ENCODE results near the gene SLC25A21. TPM values are rescaled to one million over a fixed set of nuclear protein-coding genes. Genes with fewer than 3 reads are reported as not detected.

The SLC25A21 gene
- total RNA-seq, 2 donors from 2014 or later: 1.2 TPM; not detected in 1

DNA sequence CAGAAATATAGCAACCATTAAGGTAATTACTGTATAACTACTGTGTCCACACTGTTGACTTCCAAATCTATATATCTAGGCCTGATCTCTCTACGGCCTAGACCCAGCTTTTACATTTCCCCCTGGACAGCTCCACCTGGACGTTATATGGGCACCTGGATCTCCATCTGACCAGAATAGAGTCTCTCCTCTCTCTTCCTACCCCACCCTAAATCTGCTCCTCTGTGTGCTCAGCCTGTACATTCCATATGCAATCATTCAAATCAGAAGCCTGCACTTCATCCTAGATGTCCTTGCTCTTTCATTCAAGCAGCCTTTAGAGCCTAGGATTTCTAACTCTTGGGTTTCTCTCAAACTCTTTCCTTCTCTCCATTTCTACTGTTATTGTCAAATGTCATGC, 255.7 kb downstream of the SLC25A21 start:
- H3K9me3 ChIP-seq: no peaks in the 10 kb centered on the region
- no peaks in the 10 kb centered on the region for H3K36me3 ChIP-seq
- H3K4me3 ChIP-seq: no peak overlapping the region
- no peak overlapping the region for H3K27ac ChIP-seq
- H3K4me1 ChIP-seq (ENCODE audit: control insufficient read depth in 1 of 2, low read depth in 2 of 2): no peaks in the 10 kb centered on the region
- no peak for DNase-seq (ENCODE audit: low spot score)
- TF ChIP-seq, protein P1, sequence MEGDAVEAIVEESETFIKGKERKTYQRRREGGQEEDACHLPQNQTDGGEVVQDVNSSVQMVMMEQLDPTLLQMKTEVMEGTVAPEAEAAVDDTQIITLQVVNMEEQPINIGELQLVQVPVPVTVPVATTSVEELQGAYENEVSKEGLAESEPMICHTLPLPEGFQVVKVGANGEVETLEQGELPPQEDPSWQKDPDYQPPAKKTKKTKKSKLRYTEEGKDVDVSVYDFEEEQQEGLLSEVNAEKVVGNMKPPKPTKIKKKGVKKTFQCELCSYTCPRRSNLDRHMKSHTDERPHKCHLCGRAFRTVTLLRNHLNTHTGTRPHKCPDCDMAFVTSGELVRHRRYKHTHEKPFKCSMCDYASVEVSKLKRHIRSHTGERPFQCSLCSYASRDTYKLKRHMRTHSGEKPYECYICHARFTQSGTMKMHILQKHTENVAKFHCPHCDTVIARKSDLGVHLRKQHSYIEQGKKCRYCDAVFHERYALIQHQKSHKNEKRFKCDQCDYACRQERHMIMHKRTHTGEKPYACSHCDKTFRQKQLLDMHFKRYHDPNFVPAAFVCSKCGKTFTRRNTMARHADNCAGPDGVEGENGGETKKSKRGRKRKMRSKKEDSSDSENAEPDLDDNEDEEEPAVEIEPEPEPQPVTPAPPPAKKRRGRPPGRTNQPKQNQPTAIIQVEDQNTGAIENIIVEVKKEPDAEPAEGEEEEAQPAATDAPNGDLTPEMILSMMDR (IDR thresholded peaks at IDR 0.05): no peak
- ATAC-seq (ENCODE audit: insufficient number of reproducible peaks, low FRiP score, low read depth): no peak
- H3K27me3 ChIP-seq (replicated peaks; ENCODE audit: insufficient read depth): no peaks in the 10 kb centered on the region

- no peaks in the 10 kb centered on the region for H3K4me1 ChIP-seq (ENCODE audit: control insufficient read depth in 1 of 2, low read depth in 2 of 2)
- DNase-seq (ENCODE audit: low spot score): no peak
- TF ChIP-seq, protein P1 (IDR thresholded peaks at IDR 0.05): no peak
These were observed 257.3 kb downstream of the SLC25A21 start for GRCh38 chr14:36915081-36915480.

GRCh38 chr14:36910578-36910977, 261.8 kb downstream of the SLC25A21 start:
- H3K36me3 ChIP-seq: no peaks in the 10 kb centered on the region
- H3K27ac ChIP-seq: no peak overlapping the region
- ATAC-seq (ENCODE audit: insufficient number of reproducible peaks, low FRiP score, low read depth) (no peak), DNase-seq (ENCODE audit: low spot score) (no peak)
- no peaks in the 10 kb centered on the region for H3K27me3 ChIP-seq (replicated peaks; ENCODE audit: insufficient read depth)
- H3K4me3 ChIP-seq: no peak overlapping the region
- no peaks in the 10 kb centered on the region for H3K9me3 ChIP-seq
- no peaks in the 10 kb centered on the region for H3K4me1 ChIP-seq (ENCODE audit: control insufficient read depth in 1 of 2, low read depth in 2 of 2)
- TF ChIP-seq, protein P1 (IDR thresholded peaks at IDR 0.05): no peak

More at GRCh38 chr14:36915081-36915480, 257.3 kb downstream of the SLC25A21 start:
- Histone ChIP-seq H3K4me3 (no peak overlapping the region), H3K27ac (no peak overlapping the region), H3K36me3 (no peaks in the 10 kb centered on the region), H3K27me3 (replicated peaks; ENCODE audit: insufficient read depth) (no peaks in the 10 kb centered on the region), H3K9me3 (no peaks in the 10 kb centered on the region)
- no peak for ATAC-seq (ENCODE audit: insufficient number of reproducible peaks, low FRiP score, low read depth)

DNA sequence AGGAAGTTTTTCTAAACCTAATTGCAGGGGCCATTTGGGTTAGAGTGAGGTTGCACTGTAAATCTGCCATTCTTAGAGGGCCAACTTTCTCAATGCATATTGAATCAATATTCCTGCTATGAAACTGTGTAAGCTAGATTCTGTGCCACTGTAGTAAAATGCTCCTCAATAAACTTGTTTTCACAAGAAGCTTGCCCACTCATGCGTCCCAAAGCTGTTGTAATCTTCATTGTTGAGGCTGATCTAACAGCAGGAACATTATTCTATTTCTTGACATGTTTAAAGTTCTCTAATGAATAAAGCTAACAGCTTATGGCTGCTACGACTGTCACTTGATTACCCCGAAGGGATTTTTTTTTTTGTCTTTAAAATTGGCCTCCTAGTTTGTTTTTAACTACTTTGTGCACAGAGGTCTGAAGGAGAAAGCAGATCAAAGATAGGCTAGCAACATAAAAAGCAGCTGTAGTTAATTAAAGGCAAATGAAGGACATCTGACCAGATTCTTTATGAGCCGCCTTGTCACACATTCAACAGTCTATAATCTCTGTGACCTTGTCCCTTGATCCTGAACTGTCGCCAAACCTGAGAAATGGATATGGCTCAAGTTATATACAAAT, 267.0 kb downstream of the SLC25A21 start:
- Histone ChIP-seq H3K27me3 (replicated peaks; ENCODE audit: insufficient read depth) (no peaks in the 10 kb centered on the region), H3K4me1 (ENCODE audit: control insufficient read depth in 1 of 2, low read depth in 2 of 2) (no peaks in the 10 kb centered on the region), H3K4me3 (no peak overlapping the region), H3K9me3 (no peaks in the 10 kb centered on the region), H3K27ac (no peak overlapping the region), H3K36me3 (no peaks in the 10 kb centered on the region)
- TF ChIP-seq, protein P1 (IDR thresholded peaks at IDR 0.05): no peak
- ATAC-seq (ENCODE audit: insufficient number of reproducible peaks, low FRiP score, low read depth): no peak
- DNase-seq (ENCODE audit: low spot score): no peak

DNA sequence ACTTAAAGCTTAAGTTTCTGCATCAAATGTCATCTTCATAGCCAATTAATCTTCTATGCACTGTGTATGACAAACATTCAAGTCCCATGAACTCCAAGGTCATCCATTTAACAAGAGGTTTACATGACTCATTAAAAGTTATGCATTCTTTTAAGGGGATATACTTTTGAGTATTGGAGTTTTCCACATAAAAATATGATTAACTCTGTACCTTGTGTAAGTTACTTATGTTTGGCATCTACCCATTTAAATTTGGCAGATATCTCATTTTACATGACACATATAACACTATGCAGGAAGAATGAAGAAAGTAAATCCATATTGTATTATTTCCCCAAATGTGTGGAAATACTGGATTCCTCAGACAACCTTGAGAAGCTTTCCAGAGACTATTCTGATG, 270.5 kb downstream of the SLC25A21 start:
- Histone ChIP-seq H3K4me3 (no peak overlapping the region), H3K9me3 (no peaks in the 10 kb centered on the region), H3K4me1 (ENCODE audit: control insufficient read depth in 1 of 2, low read depth in 2 of 2) (peaks cover 0 to 2% of the 10 kb centered on the region in 2 donors), H3K36me3 (no peaks in the 10 kb centered on the region), H3K27me3 (replicated peaks; ENCODE audit: insufficient read depth) (no peaks in the 10 kb centered on the region), H3K27ac (no peak overlapping the region)
- no peak for ATAC-seq (ENCODE audit: insufficient number of reproducible peaks, low FRiP score, low read depth)
- DNase-seq (ENCODE audit: low spot score): no peak
- TF ChIP-seq, protein P1 (IDR thresholded peaks at IDR 0.05): no peak

All from thoracic aorta (tissue), 2 donors.